Measurements from ENCODE around the gene PAPPA.

GRCh38 chr9:116218399-116218798, 64.8 kb downstream of the PAPPA start:
- TF ChIP-seq CTCF (IDR thresholded peaks at IDR 0.05) (no peak), POLR2A (IDR thresholded peaks at IDR 0.05) (no peak)
